ENCODE data around the gene HGS. TPM values are rescaled to one million over a fixed set of nuclear protein-coding genes. Genes with fewer than 3 reads are reported as not detected.
A peak's percentile ranks its signal among the peaks of the same experiment; 100 is the strongest.

Gene HGS
- total and polyA plus RNA-seq, 2 of the 13 experiments (the other 11 are each of a cell fraction or from before 2014, with no cell fraction given), result 73.3 to 78.1 TPM

DNA sequence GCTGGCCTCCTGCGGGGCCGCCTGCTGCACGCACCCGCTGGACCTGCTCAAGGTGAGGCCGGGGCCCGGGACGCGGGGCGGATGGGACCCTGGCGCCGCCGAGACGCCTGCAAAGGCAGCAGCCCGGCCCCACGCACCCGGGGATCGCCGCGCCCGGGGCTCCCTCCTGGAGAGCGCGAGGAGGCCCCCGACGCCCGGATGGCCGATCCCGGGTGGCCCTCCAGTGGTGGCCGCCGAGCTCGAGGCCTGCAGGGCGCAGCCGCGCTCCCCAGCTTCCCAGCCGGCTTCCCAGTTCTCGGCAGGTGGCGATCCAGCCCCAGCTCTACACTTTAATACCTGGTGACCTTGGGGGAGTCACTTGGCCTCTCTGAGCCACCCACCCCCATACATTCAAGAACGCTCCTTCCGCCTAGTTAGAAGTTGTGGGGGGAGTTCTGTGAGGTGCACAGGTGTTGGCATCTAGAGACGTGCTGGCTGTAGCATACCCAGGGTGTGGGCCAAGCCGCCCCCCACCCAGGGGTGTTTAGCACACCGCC, 28.7 kb downstream of the HGS start (continued):
- TF ChIP-seq ZNF83 (CRISPR knock-in tag; IDR thresholded peaks at IDR 0.05; ENCODE audit: borderline replicate concordance) (peak; percentile 36; the same call in 1 of the 2 replicates), ZNF274 (CRISPR knock-in tag; IDR thresholded peaks at IDR 0.05) (no peak; the same call in 1 of the 2 replicates), ZNF737 (CRISPR knock-in tag; IDR thresholded peaks at IDR 0.05; ENCODE audit: borderline replicate concordance) (no peak), KLF12 (CRISPR knock-in tag; IDR thresholded peaks at IDR 0.05; ENCODE audit: borderline replicate concordance) (0 out of 2 replicates have a peak, but pooled peaks have one; percentile 29), POLR2G (IDR thresholded peaks at IDR 0.05; ENCODE audit: low read depth, low read length) (peak; percentile 17; the same call in 1 of the 2 replicates), PREB (CRISPR knock-in tag; IDR thresholded peaks at IDR 0.05) (peak; percentile 90; the same call in 1 of the 2 replicates), ZMYM3 (CRISPR knock-in tag; IDR thresholded peaks at IDR 0.05) (peak; percentile 85), MIXL1 (CRISPR knock-in tag; IDR thresholded peaks at IDR 0.05) (0 out of 2 replicates have a peak, but pooled peaks have one; percentile 10), ZNF775 (CRISPR knock-in tag; IDR thresholded peaks at IDR 0.05; ENCODE audit: borderline replicate concordance) (0 out of 2 replicates have a peak, but pooled peaks have one; percentile 36), HINFP (CRISPR knock-in tag; IDR thresholded peaks at IDR 0.05; ENCODE audit: low read depth) (peak; percentile 31; the same call in 1 of the 2 replicates), ZZZ3 (CRISPR knock-in tag; IDR thresholded peaks at IDR 0.05; ENCODE audit: borderline replicate concordance) (peak; percentile 2; the same call in 1 of the 2 replicates), ZNF329 (CRISPR knock-in tag; IDR thresholded peaks at IDR 0.05; ENCODE audit: low read depth) (0 out of 2 replicates have a peak, but pooled peaks have one; percentile 54), RAD21 (CRISPR knock-in tag; IDR thresholded peaks at IDR 0.05) (peak; percentile 65), ZNF563 (CRISPR knock-in tag; IDR thresholded peaks at IDR 0.05) (0 out of 2 replicates have a peak, but pooled peaks have one; percentile 50), ZNF768 (CRISPR knock-in tag; IDR thresholded peaks at IDR 0.05) (peak; percentile 93), ZNF772 (CRISPR knock-in tag; IDR thresholded peaks at IDR 0.05) (peak; percentile 49; the same call in 1 of the 2 replicates), MLLT10 (CRISPR knock-in tag; IDR thresholded peaks at IDR 0.05) (no peak), HOXA5 (CRISPR knock-in tag; IDR thresholded peaks at IDR 0.05) (no peak), ZFP36L1 (CRISPR knock-in tag; IDR thresholded peaks at IDR 0.05) (no peak), HDAC1 (CRISPR knock-in tag; IDR thresholded peaks at IDR 0.05) (no peak), KMT2A (CRISPR knock-in tag; IDR thresholded peaks at IDR 0.05) (no peak), IKZF4 (CRISPR knock-in tag; IDR thresholded peaks at IDR 0.05; ENCODE audit: borderline replicate concordance, low read depth, not compliant biosample characterization) (no peak)
- TF ChIP-seq, protein P1, sequence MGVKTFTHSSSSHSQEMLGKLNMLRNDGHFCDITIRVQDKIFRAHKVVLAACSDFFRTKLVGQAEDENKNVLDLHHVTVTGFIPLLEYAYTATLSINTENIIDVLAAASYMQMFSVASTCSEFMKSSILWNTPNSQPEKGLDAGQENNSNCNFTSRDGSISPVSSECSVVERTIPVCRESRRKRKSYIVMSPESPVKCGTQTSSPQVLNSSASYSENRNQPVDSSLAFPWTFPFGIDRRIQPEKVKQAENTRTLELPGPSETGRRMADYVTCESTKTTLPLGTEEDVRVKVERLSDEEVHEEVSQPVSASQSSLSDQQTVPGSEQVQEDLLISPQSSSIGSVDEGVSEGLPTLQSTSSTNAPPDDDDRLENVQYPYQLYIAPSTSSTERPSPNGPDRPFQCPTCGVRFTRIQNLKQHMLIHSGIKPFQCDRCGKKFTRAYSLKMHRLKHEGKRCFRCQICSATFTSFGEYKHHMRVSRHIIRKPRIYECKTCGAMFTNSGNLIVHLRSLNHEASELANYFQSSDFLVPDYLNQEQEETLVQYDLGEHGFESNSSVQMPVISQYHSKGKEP (CRISPR knock-in tag; IDR thresholded peaks at IDR 0.05), result 0 out of 2 replicates have a peak, but pooled peaks have one; percentile 51
- TF ChIP-seq, protein P2, sequence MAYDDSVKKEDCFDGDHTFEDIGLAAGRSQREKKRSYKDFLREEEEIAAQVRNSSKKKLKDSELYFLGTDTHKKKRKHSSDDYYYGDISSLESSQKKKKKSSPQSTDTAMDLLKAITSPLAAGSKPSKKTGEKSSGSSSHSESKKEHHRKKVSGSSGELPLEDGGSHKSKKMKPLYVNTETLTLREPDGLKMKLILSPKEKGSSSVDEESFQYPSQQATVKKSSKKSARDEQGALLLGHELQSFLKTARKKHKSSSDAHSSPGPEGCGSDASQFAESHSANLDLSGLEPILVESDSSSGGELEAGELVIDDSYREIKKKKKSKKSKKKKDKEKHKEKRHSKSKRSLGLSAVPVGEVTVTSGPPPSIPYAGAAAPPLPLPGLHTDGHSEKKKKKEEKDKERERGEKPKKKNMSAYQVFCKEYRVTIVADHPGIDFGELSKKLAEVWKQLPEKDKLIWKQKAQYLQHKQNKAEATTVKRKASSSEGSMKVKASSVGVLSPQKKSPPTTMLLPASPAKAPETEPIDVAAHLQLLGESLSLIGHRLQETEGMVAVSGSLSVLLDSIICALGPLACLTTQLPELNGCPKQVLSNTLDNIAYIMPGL (CRISPR knock-in tag; IDR thresholded peaks at IDR 0.05; ENCODE audit: borderline replicate concordance in 1 of 2, low read depth in 1 of 2), result peak in 1 of 2 experiments; percentile 59; a peak in 2 of 4 replicates
